T-cell (primary cell): ENCODE measurements around the gene SBSN. TPM values are rescaled to one million over a fixed set of nuclear protein-coding genes. Genes with fewer than 3 reads are reported as not detected.

Experiments
- ATAC-seq, 4 experiments: fragments of 200-7000 bp in 3 of 4; fragments of 150-1000 bp in 1 of 4; cut with Tn5 transposase; replicated peaks in 1 of 4; 1 replicate in 3 of 4; 2 replicates in 1 of 4; pipeline ENCODE4 v1.10.0; 2021; ENCODE audit warnings: moderate library complexity in 3 of 4, mild to moderate bottlenecking in 2 of 4, moderate number of reproducible peaks in 1 of 4
- CTCF ChIA-PET, 2 donors: fragments of 300-600 bp; sonication (Branson Sonifier 250); formaldehyde crosslinking; loops; one replicate each; lab custom pipeline; 2022; ENCODE audit warnings: antibody characterized with exemption in 2 of 2; lab: Charles Lee
- POLR2A ChIA-PET, 2 donors: fragments of 300-600 bp; sonication (Branson Sonifier 250); formaldehyde crosslinking; loops; one replicate each; lab custom pipeline; 2022; ENCODE audit warnings: antibody characterized with exemption in 2 of 2; lab: Charles Lee
- DNase-seq, 35 experiments: peaks; one replicate each; pipeline versions ENCODE4 v3.0.0 to v3.0.0-alpha.2; 2013 to 2023
- H3K27ac ChIP-seq: one replicate; pipeline ENCODE4 v1.5.1; 2013; ENCODE audit warnings: low read length
- H3K27me3 ChIP-seq, 2 experiments: replicated peaks in 1 of 2; 1 replicate in 1 of 2; 2 replicates in 1 of 2; pipeline versions ENCODE4 v1.6.1 to v1.7.0; 2013; ENCODE audit warnings: low read length in 1 of 2, mixed read lengths in 1 of 2; ENCODE audit not compliant: control insufficient read depth in 2 of 2, insufficient read depth in 2 of 2; ENCODE audit errors: extremely low read depth in 1 of 2
- H3K36me3 ChIP-seq, 2 donors: 1 replicate in 1 of 2; 2 replicates in 1 of 2; pipeline versions ENCODE4 v1.6.1 to v1.7.0; 2013; ENCODE audit warnings: low read length in 1 of 2; ENCODE audit not compliant: control insufficient read depth in 2 of 2, insufficient read depth in 1 of 2; ENCODE audit errors: extremely low read depth in 1 of 2
- H3K4me1 ChIP-seq, 2 experiments: 1 replicate in 1 of 2; 2 replicates in 1 of 2; pipeline versions ENCODE4 v1.6.1 to v1.7.0; 2013; ENCODE audit warnings: low read length in 2 of 2, mixed read lengths in 1 of 2; ENCODE audit not compliant: insufficient read depth in 2 of 2, control insufficient read depth in 1 of 2; ENCODE audit errors: extremely low read depth in 1 of 2
- H3K4me3 ChIP-seq, 2 donors: 1 replicate in 1 of 2; 2 replicates in 1 of 2; pipeline versions ENCODE4 v1.5.1 to v1.7.0; 2013; ENCODE audit warnings: mild to moderate bottlenecking in 2 of 2, low read length in 1 of 2, moderate library complexity in 1 of 2; ENCODE audit not compliant: control insufficient read depth in 1 of 2; ENCODE audit errors: extremely low read depth in 1 of 2
- H3K9me3 ChIP-seq: 2 replicates; pipeline ENCODE4 v1.7.0; 2013
- H3K27ac Mint-ChIP-seq, 2 donors: one replicate each; pipeline ENCODE4 v1.8.0; 2020 to 2021; ENCODE audit warnings: mild to moderate bottlenecking in 2 of 2, mixed read lengths in 2 of 2
- H3K27me3 Mint-ChIP-seq, 2 donors: one replicate each; pipeline ENCODE4 v1.8.0; 2021 to 2022; ENCODE audit warnings: mixed read lengths in 2 of 2
- H3K36me3 Mint-ChIP-seq: one replicate; pipeline ENCODE4 v1.8.0; 2021; ENCODE audit warnings: mixed read lengths
- H3K4me1 Mint-ChIP-seq, 3 donors: one replicate each; pipeline ENCODE4 v1.8.0; 2020 to 2022; ENCODE audit warnings: mixed read lengths in 3 of 3, mild to moderate bottlenecking in 1 of 3
- H3K4me3 Mint-ChIP-seq, 3 donors: one replicate each; pipeline ENCODE4 v1.8.0; 2020 to 2022; ENCODE audit warnings: mild to moderate bottlenecking in 3 of 3, mixed read lengths in 3 of 3, moderate library complexity in 3 of 3
- H3K9me3 Mint-ChIP-seq, 3 donors: one replicate each; pipeline ENCODE4 v1.8.0; 2020 to 2022; ENCODE audit warnings: mixed read lengths in 3 of 3
- WGBS: methylation state at CpG from one replicate; pipeline ENCODE4 v1.1.5; 2013; ENCODE audit warnings: missing lambda C conversion rate; ENCODE audit not compliant: insufficient coverage; 5-methylcytosine and 5-hydroxymethylcytosine counted together
- total RNA-seq, 35 experiments: library from RNA in 6 of 35; stranded (reverse) in 6 of 35; fragments of 120-200 nt in 1 of 35; gene quantifications; one replicate each; pipeline versions ENCODE4 v1.2.1 to v1.2.4 and lab custom pipeline; 2013 to 2026

Gene SBSN
- total RNA-seq, 5 donors from 2014 or later (not counting 1 experiment from before 2014, with no cell fraction given) = 0.23 TPM; not detected in 4

GRCh38 chr19:35551091-35551810 lies 23.1 kb upstream of the SBSN start:
- no peak for DNase-seq
- no peaks in the 10 kb centered on the region for H3K9me3 Mint-ChIP-seq
- no peak for ATAC-seq
- H3K4me1 Mint-ChIP-seq = peaks cover 23 to 27% (median 24%) of the 10 kb centered on the region in 3 donors
- 90% methylated on average over 16 of the region's 21 CpGs for WGBS
- H3K27ac Mint-ChIP-seq = no peak overlapping the region
- no peaks in the 10 kb centered on the region for H3K27me3 ChIP-seq
- ChIA-PET POLR2A (no interaction called here), CTCF (interaction anchor here in 1 of 2 donors (0.7 kb wide), 1 partner anchor 1091 kb away, joined by 3 read pairs; no protein-coding TSS in a partner anchor)
- peaks cover 6 to 18% of the 10 kb centered on the region in 2 experiments for H3K4me1 ChIP-seq
- no peak overlapping the region for H3K4me3 Mint-ChIP-seq
- no peaks in the 10 kb centered on the region for H3K9me3 ChIP-seq
- no peak overlapping the region for H3K27ac ChIP-seq
- peaks cover 3 to 7% of the 10 kb centered on the region in 2 donors for H3K36me3 ChIP-seq
- no peaks in the 10 kb centered on the region for H3K27me3 Mint-ChIP-seq
- no peak overlapping the region for H3K4me3 ChIP-seq
- peaks cover 10% of the 10 kb centered on the region for H3K36me3 Mint-ChIP-seq

- peaks cover 7 to 27% of the 10 kb centered on the region in 2 experiments for H3K4me1 ChIP-seq
- ChIA-PET POLR2A (interaction anchor here in 1 of 2 donors (0.5 kb wide), 1 partner anchor 110 kb away, joined by 13 read pairs; no protein-coding TSS in a partner anchor), CTCF (no interaction called here)
- no peaks in the 10 kb centered on the region for H3K9me3 Mint-ChIP-seq
- peaks cover 27 to 30% (median 28%) of the 10 kb centered on the region in 3 donors for H3K4me1 Mint-ChIP-seq
- H3K4me3 ChIP-seq = no peak overlapping the region
- H3K36me3 ChIP-seq = peaks cover 3 to 7% of the 10 kb centered on the region in 2 donors
- peaks cover 10% of the 10 kb centered on the region for H3K36me3 Mint-ChIP-seq
- H3K27me3 Mint-ChIP-seq = no peaks in the 10 kb centered on the region
- ATAC-seq = no peak
- H3K9me3 ChIP-seq = no peaks in the 10 kb centered on the region
- DNase-seq = no peak
- H3K27ac ChIP-seq = no peak overlapping the region
- 92% methylated on average over 15 of the region's 15 CpGs for WGBS
- H3K27ac Mint-ChIP-seq = no peak overlapping the region
- no peaks in the 10 kb centered on the region for H3K27me3 ChIP-seq
- H3K4me3 Mint-ChIP-seq = no peak overlapping the region
Measured at GRCh38 chr19:35549879-35550523, 21.9 kb upstream of the SBSN start.

DNA sequence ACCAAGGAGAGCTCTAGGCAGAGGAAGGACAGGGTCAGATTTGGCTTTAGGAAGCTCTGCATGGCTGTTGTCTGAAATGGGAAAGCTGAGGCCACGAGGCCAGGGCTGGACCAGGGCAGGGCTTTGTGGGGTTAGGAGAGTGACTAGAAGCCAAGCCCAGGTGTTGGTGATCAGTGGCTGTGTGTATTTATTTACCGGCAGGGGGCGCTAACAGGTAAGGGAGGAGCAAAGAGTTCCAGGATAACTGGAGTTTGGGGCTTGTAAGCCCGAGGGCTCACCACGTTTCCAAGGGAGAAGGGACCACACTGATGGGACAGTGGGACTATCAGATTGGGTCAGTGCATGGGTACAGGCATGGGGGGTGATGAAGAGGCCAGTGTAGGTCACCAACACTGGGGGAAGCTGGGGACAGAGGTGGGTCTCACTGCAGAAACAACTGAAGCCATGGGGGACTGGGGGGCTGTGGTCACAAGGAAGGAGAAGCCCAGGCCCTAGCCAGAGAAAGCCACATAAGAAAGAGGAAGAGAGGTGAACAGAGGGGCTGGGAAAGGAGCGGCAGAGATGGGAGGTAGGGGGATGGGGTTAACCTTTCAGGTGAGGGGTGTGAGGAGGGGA lies 21.2 kb upstream of the SBSN start:
- Mint-ChIP-seq H3K27me3 (no peaks in the 10 kb centered on the region), H3K36me3 (peaks cover 10% of the 10 kb centered on the region), H3K9me3 (no peaks in the 10 kb centered on the region), H3K4me3 (peak overlapping the region in 1 of 3 donors; percentile 44), H3K4me1 (peaks cover 34 to 37% (median 35%) of the 10 kb centered on the region in 3 donors), H3K27ac (no peak overlapping the region)
- POLR2A ChIA-PET = no interaction called here
- Histone ChIP-seq H3K4me3 (no peak overlapping the region), H3K27me3 (no peaks in the 10 kb centered on the region), H3K27ac (no peak overlapping the region), H3K9me3 (no peaks in the 10 kb centered on the region), H3K36me3 (peaks cover 3 to 7% of the 10 kb centered on the region in 2 donors), H3K4me1 (peaks cover 10 to 35% of the 10 kb centered on the region in 2 experiments)
- CTCF ChIA-PET = interaction anchor here in 1 of 2 donors (0.6 kb wide), 1 partner anchor 1113 kb away, joined by 3 read pairs; no protein-coding TSS in a partner anchor
- DNase-seq = peak in 31 of 35 experiments; percentile 11 to 84 (median 46)
- no peak for ATAC-seq
- WGBS = 33% methylated on average over 4 of the region's 6 CpGs

DNA sequence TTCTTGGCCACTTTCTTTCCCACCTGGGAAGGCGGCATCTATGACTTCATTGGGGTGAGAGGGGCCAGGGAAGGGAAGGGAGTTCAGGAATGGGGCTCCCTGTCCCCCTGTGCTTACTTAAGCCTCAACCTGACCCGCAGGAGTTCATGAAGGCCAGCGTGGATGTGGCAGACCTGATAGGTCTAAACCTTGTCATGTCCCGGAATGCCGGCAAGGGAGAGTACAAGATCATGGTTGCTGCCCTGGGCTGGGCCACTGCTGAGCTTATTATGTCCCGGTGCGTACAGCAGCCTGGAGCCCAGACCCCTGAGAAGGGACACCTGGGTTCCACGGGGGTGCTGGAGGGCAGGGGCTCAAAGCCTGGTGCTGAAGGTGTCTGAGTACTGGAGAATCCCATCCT lies 18.4 kb upstream of the SBSN start:
- Histone ChIP-seq H3K27me3 (no peaks in the 10 kb centered on the region), H3K36me3 (peaks cover 3 to 7% of the 10 kb centered on the region in 2 donors), H3K27ac (peak overlapping the region; percentile 67), H3K9me3 (no peaks in the 10 kb centered on the region), H3K4me1 (peaks cover 10 to 38% of the 10 kb centered on the region in 2 experiments), H3K4me3 (peak overlapping the region; percentile 75 to 88)
- POLR2A ChIA-PET = no interaction called here
- Mint-ChIP-seq H3K27me3 (no peaks in the 10 kb centered on the region), H3K4me3 (peak overlapping the region; percentile 83 to 89 (median 84)), H3K36me3 (peaks cover 10% of the 10 kb centered on the region), H3K9me3 (no peaks in the 10 kb centered on the region), H3K4me1 (peaks cover 35 to 39% (median 39%) of the 10 kb centered on the region in 3 donors), H3K27ac (peak overlapping the region; percentile 69 to 78)
- WGBS = 91% methylated on average over 6 of the region's 8 CpGs
- ATAC-seq (no peak), DNase-seq (no peak)
- CTCF ChIA-PET = no interaction called here

DNA sequence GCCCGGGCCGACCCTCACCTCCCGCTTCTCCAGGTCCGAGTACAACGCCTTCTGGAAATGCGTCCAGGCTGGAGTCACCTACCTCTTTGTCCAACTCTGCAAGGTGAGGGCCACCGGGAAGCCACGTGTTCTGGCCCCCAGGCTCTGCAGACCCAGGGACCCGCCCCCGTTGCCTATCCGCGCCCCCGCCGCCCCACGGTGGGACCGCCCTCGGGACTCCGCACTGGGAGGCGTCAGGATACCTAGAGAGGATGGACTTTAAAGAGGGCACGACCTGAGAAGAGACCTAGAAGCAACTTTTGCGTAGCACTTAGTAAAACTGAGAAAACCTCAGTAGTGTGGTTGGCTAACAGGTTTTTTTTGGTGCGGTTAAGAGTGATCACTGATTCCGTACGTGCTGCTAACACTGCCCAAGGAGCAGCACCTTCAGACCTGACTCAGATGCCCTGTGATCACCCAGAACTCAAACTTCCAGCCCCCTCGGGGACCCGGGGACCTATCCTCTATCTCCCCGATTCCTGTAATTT lies 17.8 kb upstream of the SBSN start:
- H3K9me3 ChIP-seq = no peaks in the 10 kb centered on the region
- ChIA-PET POLR2A (no interaction called here), CTCF (no interaction called here)
- Mint-ChIP-seq H3K4me3 (peak overlapping the region; percentile 83 to 89 (median 84)), H3K36me3 (peaks cover 9% of the 10 kb centered on the region), H3K27me3 (no peaks in the 10 kb centered on the region), H3K27ac (peak overlapping the region; percentile 69 to 78), H3K9me3 (no peaks in the 10 kb centered on the region), H3K4me1 (peaks cover 35 to 39% (median 39%) of the 10 kb centered on the region in 3 donors)
- H3K4me3 ChIP-seq = peak overlapping the region; percentile 75 to 88
- H3K27ac ChIP-seq = peak overlapping the region; percentile 67
- peak in 30 of 35 experiments; percentile 19 to 65 (median 33) for DNase-seq
- H3K27me3 ChIP-seq = no peaks in the 10 kb centered on the region
- peak; percentile 43 to 62 (median 52) for ATAC-seq
- peaks cover 3 to 7% of the 10 kb centered on the region in 2 donors for H3K36me3 ChIP-seq
- peaks cover 10 to 38% of the 10 kb centered on the region in 2 experiments for H3K4me1 ChIP-seq
- WGBS = under 1% methylated on average over 26 of the region's 27 CpGs
